ENCODE measurements around the gene WDR89.
"Not testable (repeated sequence)": the region's sequence is repeated elsewhere in the genome, so short reads cannot be mapped to it uniquely, and the experiment has no call there.

Gene WDR89

GRCh38 chr14:63603749-63604277, 37.9 kb downstream of the WDR89 start:
- no peaks in the 10 kb centered on the region for H3K27me3 ChIP-seq (ENCODE audit: control insufficient read depth in 2 of 2, insufficient read depth in 2 of 2, low read length in 2 of 2)
- H3K27ac ChIP-seq (ENCODE audit: low read depth in 2 of 2, low read length in 2 of 2) = no peak overlapping the region
- no peak overlapping the region for H3K4me3 ChIP-seq (ENCODE audit: low read length in 2 of 2)
- no peak overlapping the region for H3K9ac ChIP-seq (ENCODE audit: low read depth in 1 of 2, low read length in 2 of 2)
- H3K9me3 ChIP-seq (ENCODE audit: control insufficient read depth in 2 of 2, low read length in 2 of 2) = no peaks in the 10 kb centered on the region
- H3K36me3 ChIP-seq (ENCODE audit: control insufficient read depth in 2 of 2, insufficient read depth in 2 of 2, low read length in 2 of 2) = peaks cover 5 to 6% of the 10 kb centered on the region in 2 donors
- H3K4me1 ChIP-seq (ENCODE audit: control insufficient read depth in 2 of 2, insufficient read depth in 2 of 2, low read length in 2 of 2) = no peaks in the 10 kb centered on the region

GRCh38 chr14:63598807-63599206, 42.9 kb downstream of the WDR89 start:
- H3K4me1 ChIP-seq (ENCODE audit: control insufficient read depth in 2 of 2, insufficient read depth in 2 of 2, low read length in 2 of 2) = no peaks in the 10 kb centered on the region
- no peak overlapping the region for H3K27ac ChIP-seq (ENCODE audit: low read depth in 2 of 2, low read length in 2 of 2)
- peaks cover 0 to 3% of the 10 kb centered on the region in 2 donors for H3K9me3 ChIP-seq (ENCODE audit: control insufficient read depth in 2 of 2, low read length in 2 of 2)
- H3K9ac ChIP-seq (ENCODE audit: low read depth in 1 of 2, low read length in 2 of 2) = no peak overlapping the region
- no peak overlapping the region for H3K4me3 ChIP-seq (ENCODE audit: low read length in 2 of 2)
- peaks cover 10 to 11% of the 10 kb centered on the region in 2 donors for H3K36me3 ChIP-seq (ENCODE audit: control insufficient read depth in 2 of 2, insufficient read depth in 2 of 2, low read length in 2 of 2)
- H3K27me3 ChIP-seq (ENCODE audit: control insufficient read depth in 2 of 2, insufficient read depth in 2 of 2, low read length in 2 of 2) = no peaks in the 10 kb centered on the region

- peaks cover 10 to 11% of the 10 kb centered on the region in 2 donors for H3K36me3 ChIP-seq (ENCODE audit: control insufficient read depth in 2 of 2, insufficient read depth in 2 of 2, low read length in 2 of 2)
- H3K27ac ChIP-seq (ENCODE audit: low read depth in 2 of 2, low read length in 2 of 2) = no peak overlapping the region
- H3K4me3 ChIP-seq (ENCODE audit: low read length in 2 of 2) = no peak overlapping the region
- no peaks in the 10 kb centered on the region for H3K4me1 ChIP-seq (ENCODE audit: control insufficient read depth in 2 of 2, insufficient read depth in 2 of 2, low read length in 2 of 2)
- H3K9ac ChIP-seq (ENCODE audit: low read depth in 1 of 2, low read length in 2 of 2) = no peak overlapping the region
- H3K9me3 ChIP-seq (ENCODE audit: control insufficient read depth in 2 of 2, low read length in 2 of 2) = peaks cover 0 to 3% of the 10 kb centered on the region in 2 donors
- no peaks in the 10 kb centered on the region for H3K27me3 ChIP-seq (ENCODE audit: control insufficient read depth in 2 of 2, insufficient read depth in 2 of 2, low read length in 2 of 2)
Measured at GRCh38 chr14:63596998-63597658, 44.5 kb downstream of the WDR89 start.

GRCh38 chr14:63594455-63595372, 47.0 kb downstream of the WDR89 start:
- no peak overlapping the region for H3K4me3 ChIP-seq (ENCODE audit: low read length in 2 of 2)
- peaks cover 10 to 11% of the 10 kb centered on the region in 2 donors for H3K36me3 ChIP-seq (ENCODE audit: control insufficient read depth in 2 of 2, insufficient read depth in 2 of 2, low read length in 2 of 2)

GRCh38 chr14:63583046-63583445, 58.6 kb downstream of the WDR89 start:
- not testable (repeated sequence) for H3K36me3 ChIP-seq (ENCODE audit: control insufficient read depth in 2 of 2, insufficient read depth in 2 of 2, low read length in 2 of 2); H3K4me1 ChIP-seq (ENCODE audit: control insufficient read depth in 2 of 2, insufficient read depth in 2 of 2, low read length in 2 of 2); H3K4me3 ChIP-seq (ENCODE audit: low read length in 2 of 2); H3K9me3 ChIP-seq (ENCODE audit: control insufficient read depth in 2 of 2, low read length in 2 of 2); H3K9ac ChIP-seq (ENCODE audit: low read depth in 1 of 2, low read length in 2 of 2); H3K27me3 ChIP-seq (ENCODE audit: control insufficient read depth in 2 of 2, insufficient read depth in 2 of 2, low read length in 2 of 2); H3K27ac ChIP-seq (ENCODE audit: low read depth in 2 of 2, low read length in 2 of 2)

More at GRCh38 chr14:63594455-63595372, 47.0 kb downstream of the WDR89 start:
- no peaks in the 10 kb centered on the region for H3K4me1 ChIP-seq (ENCODE audit: control insufficient read depth in 2 of 2, insufficient read depth in 2 of 2, low read length in 2 of 2)
- no peak overlapping the region for H3K27ac ChIP-seq (ENCODE audit: low read depth in 2 of 2, low read length in 2 of 2)
- H3K9me3 ChIP-seq (ENCODE audit: control insufficient read depth in 2 of 2, low read length in 2 of 2) = peaks cover 0 to 3% of the 10 kb centered on the region in 2 donors
- H3K9ac ChIP-seq (ENCODE audit: low read depth in 1 of 2, low read length in 2 of 2) = no peak overlapping the region
- H3K27me3 ChIP-seq (ENCODE audit: control insufficient read depth in 2 of 2, insufficient read depth in 2 of 2, low read length in 2 of 2) = no peaks in the 10 kb centered on the region

- no peaks in the 10 kb centered on the region for H3K36me3 ChIP-seq (ENCODE audit: control insufficient read depth in 2 of 2, insufficient read depth in 2 of 2, low read length in 2 of 2)
- no peak overlapping the region for H3K4me3 ChIP-seq (ENCODE audit: low read length in 2 of 2)
- H3K9me3 ChIP-seq (ENCODE audit: control insufficient read depth in 2 of 2, low read length in 2 of 2) = no peaks in the 10 kb centered on the region
- H3K27ac ChIP-seq (ENCODE audit: low read depth in 2 of 2, low read length in 2 of 2) = no peak overlapping the region
- H3K9ac ChIP-seq (ENCODE audit: low read depth in 1 of 2, low read length in 2 of 2) = no peak overlapping the region
- no peaks in the 10 kb centered on the region for H3K27me3 ChIP-seq (ENCODE audit: control insufficient read depth in 2 of 2, insufficient read depth in 2 of 2, low read length in 2 of 2)
- H3K4me1 ChIP-seq (ENCODE audit: control insufficient read depth in 2 of 2, insufficient read depth in 2 of 2, low read length in 2 of 2) = no peaks in the 10 kb centered on the region
Measured at GRCh38 chr14:63581491-63581890, 60.2 kb downstream of the WDR89 start.

GRCh38 chr14:63578300-63578699, 63.4 kb downstream of the WDR89 start:
- H3K27me3 ChIP-seq (ENCODE audit: control insufficient read depth in 2 of 2, insufficient read depth in 2 of 2, low read length in 2 of 2) = no peaks in the 10 kb centered on the region
- H3K9ac ChIP-seq (ENCODE audit: low read depth in 1 of 2, low read length in 2 of 2) = no peak overlapping the region
- H3K4me3 ChIP-seq (ENCODE audit: low read length in 2 of 2) = no peak overlapping the region
- no peaks in the 10 kb centered on the region for H3K9me3 ChIP-seq (ENCODE audit: control insufficient read depth in 2 of 2, low read length in 2 of 2)
- no peaks in the 10 kb centered on the region for H3K4me1 ChIP-seq (ENCODE audit: control insufficient read depth in 2 of 2, insufficient read depth in 2 of 2, low read length in 2 of 2)
- no peak overlapping the region for H3K27ac ChIP-seq (ENCODE audit: low read depth in 2 of 2, low read length in 2 of 2)
- no peaks in the 10 kb centered on the region for H3K36me3 ChIP-seq (ENCODE audit: control insufficient read depth in 2 of 2, insufficient read depth in 2 of 2, low read length in 2 of 2)

GRCh38 chr14:63573581-63573980, 68.1 kb downstream of the WDR89 start:
- Histone ChIP-seq H3K27ac (ENCODE audit: low read depth in 2 of 2, low read length in 2 of 2) (no peak overlapping the region), H3K4me3 (ENCODE audit: low read length in 2 of 2) (no peak overlapping the region), H3K4me1 (ENCODE audit: control insufficient read depth in 2 of 2, insufficient read depth in 2 of 2, low read length in 2 of 2) (no peaks in the 10 kb centered on the region), H3K9ac (ENCODE audit: low read depth in 1 of 2, low read length in 2 of 2) (no peak overlapping the region), H3K36me3 (ENCODE audit: control insufficient read depth in 2 of 2, insufficient read depth in 2 of 2, low read length in 2 of 2) (no peaks in the 10 kb centered on the region), H3K9me3 (ENCODE audit: control insufficient read depth in 2 of 2, low read length in 2 of 2) (no peaks in the 10 kb centered on the region), H3K27me3 (ENCODE audit: control insufficient read depth in 2 of 2, insufficient read depth in 2 of 2, low read length in 2 of 2) (no peaks in the 10 kb centered on the region)

- Histone ChIP-seq H3K27me3 (ENCODE audit: control insufficient read depth in 2 of 2, insufficient read depth in 2 of 2, low read length in 2 of 2) (no peaks in the 10 kb centered on the region), H3K4me1 (ENCODE audit: control insufficient read depth in 2 of 2, insufficient read depth in 2 of 2, low read length in 2 of 2) (peaks cover 0 to 2% of the 10 kb centered on the region in 2 donors), H3K27ac (ENCODE audit: low read depth in 2 of 2, low read length in 2 of 2) (no peak overlapping the region), H3K4me3 (ENCODE audit: low read length in 2 of 2) (no peak overlapping the region), H3K9me3 (ENCODE audit: control insufficient read depth in 2 of 2, low read length in 2 of 2) (no peaks in the 10 kb centered on the region), H3K9ac (ENCODE audit: low read depth in 1 of 2, low read length in 2 of 2) (no peak overlapping the region), H3K36me3 (ENCODE audit: control insufficient read depth in 2 of 2, insufficient read depth in 2 of 2, low read length in 2 of 2) (no peaks in the 10 kb centered on the region)
Measured at GRCh38 chr14:63565448-63565847, 76.2 kb downstream of the WDR89 start.

- Histone ChIP-seq H3K27me3 (ENCODE audit: control insufficient read depth in 2 of 2, insufficient read depth in 2 of 2, low read length in 2 of 2) (no peaks in the 10 kb centered on the region), H3K36me3 (ENCODE audit: control insufficient read depth in 2 of 2, insufficient read depth in 2 of 2, low read length in 2 of 2) (no peaks in the 10 kb centered on the region), H3K9ac (ENCODE audit: low read depth in 1 of 2, low read length in 2 of 2) (no peak overlapping the region), H3K4me3 (ENCODE audit: low read length in 2 of 2) (no peak overlapping the region), H3K4me1 (ENCODE audit: control insufficient read depth in 2 of 2, insufficient read depth in 2 of 2, low read length in 2 of 2) (peaks cover 0 to 2% of the 10 kb centered on the region in 2 donors), H3K27ac (ENCODE audit: low read depth in 2 of 2, low read length in 2 of 2) (no peak overlapping the region), H3K9me3 (ENCODE audit: control insufficient read depth in 2 of 2, low read length in 2 of 2) (no peaks in the 10 kb centered on the region)
Measured at GRCh38 chr14:63564318-63564717, 77.4 kb downstream of the WDR89 start.
